Central memory CD8-positive, alpha-beta T cell (primary cell): ENCODE data around the gene MS4A10.

Experiments used
- ATAC-seq: fragments of 150-1000 bp; cut with Tn5 transposase; replicated peaks from 2 replicates; pipeline ENCODE4 v1.10.0; 2022; ENCODE audit warnings: mild to moderate bottlenecking, moderate FRiP score, moderate number of reproducible peaks; ENCODE audit not compliant: poor library complexity, severe bottlenecking; ENCODE audit errors: extremely low read depth
- DNase-seq, 2 donors: peaks; one replicate each; pipeline ENCODE4 v3.0.0; 2021; ENCODE audit warnings: low spot score in 2 of 2
- H3K27ac Mint-ChIP-seq: one replicate; pipeline ENCODE4 v1.8.0; 2022; ENCODE audit warnings: low read depth, mild to moderate bottlenecking, moderate library complexity, mixed read lengths
- H3K27me3 Mint-ChIP-seq: one replicate; pipeline ENCODE4 v1.8.0; 2022; ENCODE audit warnings: mixed read lengths
- H3K36me3 Mint-ChIP-seq: one replicate; pipeline ENCODE4 v1.8.0; 2022; ENCODE audit warnings: mild to moderate bottlenecking, moderate library complexity, mixed read lengths; ENCODE audit not compliant: insufficient read depth
- H3K4me1 Mint-ChIP-seq: one replicate; pipeline ENCODE4 v1.8.0; 2022; ENCODE audit warnings: mixed read lengths
- H3K4me3 Mint-ChIP-seq: one replicate; pipeline ENCODE4 v1.8.0; 2022; ENCODE audit warnings: mild to moderate bottlenecking, moderate library complexity, mixed read lengths
- H3K9me3 Mint-ChIP-seq: one replicate; pipeline ENCODE4 v1.8.0; 2022; ENCODE audit warnings: mixed read lengths

Gene MS4A10

DNA sequence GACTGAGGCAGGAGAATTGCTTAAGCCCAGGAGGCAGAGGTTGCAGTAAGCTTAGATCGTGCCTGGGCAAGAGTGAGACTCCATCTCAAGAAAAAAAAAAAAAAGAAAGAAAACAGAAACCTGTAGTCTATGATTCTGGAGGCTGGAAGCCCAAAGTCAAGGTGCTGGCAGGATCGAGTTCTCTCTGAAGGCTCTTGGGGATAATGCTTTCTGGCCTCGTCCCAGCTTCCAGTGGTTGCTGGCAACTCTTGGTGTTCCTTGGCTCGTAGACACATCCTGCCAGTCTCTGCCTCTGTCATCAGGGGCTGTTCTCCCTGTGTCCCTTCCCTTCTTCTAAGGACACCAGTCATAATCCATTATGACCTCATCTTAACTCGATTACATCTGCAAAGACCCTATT is 40.0 kb downstream of the MS4A10 start:
- no peaks in the 10 kb centered on the region for H3K4me1 Mint-ChIP-seq
- H3K27me3 Mint-ChIP-seq = no peaks in the 10 kb centered on the region
- H3K36me3 Mint-ChIP-seq = peaks cover 5% of the 10 kb centered on the region
- H3K4me3 Mint-ChIP-seq = no peak overlapping the region
- H3K27ac Mint-ChIP-seq = no peak overlapping the region
- ATAC-seq (no peak), DNase-seq (no peak)
- H3K9me3 Mint-ChIP-seq = no peaks in the 10 kb centered on the region

DNA sequence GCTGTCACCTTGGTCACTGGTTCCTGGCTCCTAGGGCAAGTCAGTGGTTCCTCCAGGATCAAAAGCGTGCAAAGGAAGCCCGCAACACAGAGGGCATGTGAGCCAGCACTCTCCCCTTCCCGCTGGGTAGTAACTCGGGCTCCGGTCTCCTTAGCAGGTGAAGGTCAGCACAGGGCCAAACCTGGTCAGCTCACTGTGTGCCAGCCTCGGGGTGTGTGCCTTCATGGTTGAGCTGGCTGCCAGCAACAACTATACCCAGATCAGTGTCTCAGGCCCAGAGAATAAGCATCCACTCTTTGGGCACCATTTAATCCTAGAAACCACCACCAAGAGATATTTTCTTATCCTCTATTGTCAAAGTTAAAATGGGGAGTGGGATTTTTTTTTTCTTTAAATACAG is 40.7 kb downstream of the MS4A10 start:
- no peak for DNase-seq
- Mint-ChIP-seq H3K27me3 (no peaks in the 10 kb centered on the region), H3K4me1 (no peaks in the 10 kb centered on the region), H3K36me3 (peaks cover 7% of the 10 kb centered on the region), H3K4me3 (no peak overlapping the region), H3K9me3 (no peaks in the 10 kb centered on the region), H3K27ac (no peak overlapping the region)
- no peak for ATAC-seq

DNA sequence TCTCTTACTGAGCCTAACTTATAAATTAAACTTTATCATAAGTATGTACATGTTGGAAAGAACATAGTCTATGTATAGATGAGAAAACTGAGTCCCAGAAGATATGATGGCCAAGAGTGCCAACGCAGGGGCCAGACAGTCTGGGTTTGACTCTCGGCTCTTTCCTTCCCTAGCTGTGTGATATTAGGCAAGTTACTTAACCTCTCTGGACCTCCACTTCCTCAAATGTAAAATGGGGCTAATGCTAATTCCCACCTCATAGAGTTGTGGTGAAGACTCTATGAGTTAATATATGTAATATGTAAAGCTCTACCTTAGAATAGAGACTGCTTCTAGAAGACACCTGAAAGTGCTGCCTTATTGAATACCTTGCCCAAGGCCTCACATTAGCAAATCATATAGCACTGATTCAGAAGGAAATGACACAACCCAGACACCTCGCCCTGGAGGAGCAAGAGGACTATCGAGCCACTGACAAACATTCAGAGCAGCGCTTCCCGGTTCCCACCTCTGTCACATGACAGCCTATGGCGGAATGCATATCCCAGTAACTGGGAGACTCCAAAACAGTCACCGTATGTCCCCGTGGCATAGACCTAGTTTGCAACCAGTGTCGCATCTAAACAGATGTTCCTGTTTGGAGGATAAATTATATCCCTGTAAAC is 45.5 kb downstream of the MS4A10 start:
- DNase-seq (no peak), ATAC-seq (no peak)
- H3K36me3 Mint-ChIP-seq = peaks cover 9% of the 10 kb centered on the region
- no peak overlapping the region for H3K4me3 Mint-ChIP-seq
- no peak overlapping the region for H3K27ac Mint-ChIP-seq
- H3K27me3 Mint-ChIP-seq = peaks cover 10% of the 10 kb centered on the region
- no peaks in the 10 kb centered on the region for H3K9me3 Mint-ChIP-seq
- H3K4me1 Mint-ChIP-seq = no peaks in the 10 kb centered on the region

DNA sequence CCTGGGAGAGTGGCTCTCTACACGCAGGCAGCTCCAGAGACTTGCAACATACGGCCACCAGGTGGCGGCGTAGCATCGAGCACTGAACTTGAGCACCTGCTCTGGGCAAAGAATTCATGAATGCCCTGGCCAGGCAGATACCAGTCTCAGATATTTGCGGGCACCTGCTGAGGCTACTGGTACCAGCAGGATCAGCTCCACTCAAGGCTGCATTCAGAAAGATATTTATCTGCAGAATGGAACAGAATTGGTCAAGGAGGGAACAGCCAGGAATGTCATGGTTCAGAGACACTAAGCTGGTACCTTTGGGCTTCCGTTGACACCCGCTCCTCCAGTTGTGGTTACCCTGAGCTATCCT is 46.0 kb downstream of the MS4A10 start:
- H3K4me3 Mint-ChIP-seq = no peak overlapping the region

DNA sequence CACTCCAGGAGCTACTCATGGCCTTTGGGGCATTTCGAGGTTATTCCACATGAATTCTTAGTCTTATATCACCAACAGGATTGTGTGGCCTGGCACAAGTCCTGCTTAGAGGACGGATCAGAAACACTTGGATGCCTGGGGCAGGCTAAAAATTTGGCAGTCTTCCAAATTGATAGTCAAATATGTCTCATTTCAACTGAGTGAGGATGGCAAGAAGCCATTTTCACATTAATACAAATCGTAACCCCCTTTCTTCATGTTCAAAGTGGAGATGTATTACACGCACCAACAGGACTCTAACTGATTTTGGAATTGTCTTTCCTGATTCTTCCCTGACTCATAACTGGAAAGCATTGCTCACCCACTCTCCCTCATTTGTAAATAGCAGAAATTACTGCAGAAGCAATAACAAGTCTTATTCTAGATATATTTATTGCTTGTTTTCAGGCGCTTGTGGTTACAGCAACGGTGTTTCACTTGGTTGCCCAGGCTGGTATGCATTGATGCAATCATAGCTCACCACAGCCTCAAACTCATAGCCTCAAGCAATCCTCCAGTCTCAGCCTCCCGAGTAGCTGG is 46.5 kb downstream of the MS4A10 start:
- Mint-ChIP-seq H3K27me3 (peaks cover 10% of the 10 kb centered on the region), H3K9me3 (no peaks in the 10 kb centered on the region), H3K36me3 (peaks cover 9% of the 10 kb centered on the region)

More for the DNA sequence above, 46.0 kb downstream of the MS4A10 start:
- Mint-ChIP-seq H3K4me1 (no peaks in the 10 kb centered on the region), H3K36me3 (peaks cover 9% of the 10 kb centered on the region), H3K9me3 (no peaks in the 10 kb centered on the region), H3K27ac (no peak overlapping the region), H3K27me3 (peaks cover 10% of the 10 kb centered on the region)
- DNase-seq = peak; percentile 64 to 73
- ATAC-seq = peak; percentile 70

DNA sequence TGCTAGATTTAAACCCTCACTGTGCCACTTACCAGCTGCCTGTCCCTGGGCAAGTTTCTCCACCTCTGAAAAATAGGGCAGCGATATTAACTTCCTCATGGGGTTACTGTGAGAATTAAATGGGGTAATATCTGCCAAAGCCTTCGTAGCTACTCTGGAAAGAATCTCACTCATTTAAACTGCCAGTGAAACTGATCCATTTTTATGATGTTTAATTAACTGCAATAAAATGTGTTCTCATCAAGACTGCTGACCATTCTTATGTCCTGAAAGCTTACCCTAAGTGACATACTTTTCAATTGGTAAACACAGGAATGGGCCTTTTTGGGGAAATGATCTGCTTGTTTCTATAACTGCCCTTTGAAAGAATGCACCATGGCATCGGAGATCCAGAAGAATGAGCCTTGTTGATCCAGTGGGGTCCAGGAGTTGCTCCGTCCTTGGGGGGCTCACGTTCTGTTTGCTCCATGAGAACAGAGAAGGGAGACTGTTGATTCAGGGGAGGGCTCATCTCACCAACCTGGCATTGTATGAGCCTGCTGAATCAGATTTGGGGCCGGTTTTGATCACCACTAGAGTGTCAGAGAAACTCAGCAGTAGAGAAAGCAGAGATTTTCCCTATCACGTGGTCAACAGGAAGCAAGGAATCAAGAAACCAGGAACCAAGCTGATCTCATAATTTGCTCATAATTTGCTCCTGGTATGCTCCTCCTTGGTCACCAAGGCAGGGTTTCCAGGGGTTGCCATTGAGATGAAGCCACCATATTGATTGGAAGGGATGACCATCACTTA is 49.8 kb downstream of the MS4A10 start:
- H3K4me3 Mint-ChIP-seq = no peak overlapping the region
- H3K9me3 Mint-ChIP-seq = no peaks in the 10 kb centered on the region
- DNase-seq (no peak), ATAC-seq (no peak)
- peaks cover 5% of the 10 kb centered on the region for H3K4me1 Mint-ChIP-seq
- peaks cover 4% of the 10 kb centered on the region for H3K36me3 Mint-ChIP-seq
- no peak overlapping the region for H3K27ac Mint-ChIP-seq
- H3K27me3 Mint-ChIP-seq = peaks cover 10% of the 10 kb centered on the region

More for the DNA sequence above, 46.5 kb downstream of the MS4A10 start:
- no peak overlapping the region for H3K27ac Mint-ChIP-seq
- no peak for ATAC-seq
- H3K4me1 Mint-ChIP-seq = no peaks in the 10 kb centered on the region
- no peak for DNase-seq
- H3K4me3 Mint-ChIP-seq = no peak overlapping the region

DNA sequence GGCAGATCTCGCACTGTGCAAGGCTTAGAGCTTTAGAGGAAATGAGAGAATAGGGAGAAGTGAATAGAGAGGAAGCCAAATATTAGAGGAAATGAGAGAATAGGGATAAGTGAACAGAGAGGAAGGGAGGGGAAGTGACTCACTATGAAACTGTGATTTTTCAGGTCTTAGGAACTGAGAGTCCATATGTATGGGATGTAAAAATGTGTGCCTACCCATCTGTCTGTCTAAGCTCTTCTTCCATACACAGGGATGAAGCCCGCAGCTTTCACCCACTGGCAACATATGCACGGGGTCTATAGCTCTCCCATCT is 50.4 kb downstream of the MS4A10 start:
- H3K4me1 Mint-ChIP-seq = peaks cover 5% of the 10 kb centered on the region
- DNase-seq (no peak), ATAC-seq (no peak)
- H3K4me3 Mint-ChIP-seq = no peak overlapping the region
- H3K36me3 Mint-ChIP-seq = peaks cover 4% of the 10 kb centered on the region
- H3K27me3 Mint-ChIP-seq = peaks cover 10% of the 10 kb centered on the region
- H3K9me3 Mint-ChIP-seq = no peaks in the 10 kb centered on the region
- H3K27ac Mint-ChIP-seq = no peak overlapping the region

DNA sequence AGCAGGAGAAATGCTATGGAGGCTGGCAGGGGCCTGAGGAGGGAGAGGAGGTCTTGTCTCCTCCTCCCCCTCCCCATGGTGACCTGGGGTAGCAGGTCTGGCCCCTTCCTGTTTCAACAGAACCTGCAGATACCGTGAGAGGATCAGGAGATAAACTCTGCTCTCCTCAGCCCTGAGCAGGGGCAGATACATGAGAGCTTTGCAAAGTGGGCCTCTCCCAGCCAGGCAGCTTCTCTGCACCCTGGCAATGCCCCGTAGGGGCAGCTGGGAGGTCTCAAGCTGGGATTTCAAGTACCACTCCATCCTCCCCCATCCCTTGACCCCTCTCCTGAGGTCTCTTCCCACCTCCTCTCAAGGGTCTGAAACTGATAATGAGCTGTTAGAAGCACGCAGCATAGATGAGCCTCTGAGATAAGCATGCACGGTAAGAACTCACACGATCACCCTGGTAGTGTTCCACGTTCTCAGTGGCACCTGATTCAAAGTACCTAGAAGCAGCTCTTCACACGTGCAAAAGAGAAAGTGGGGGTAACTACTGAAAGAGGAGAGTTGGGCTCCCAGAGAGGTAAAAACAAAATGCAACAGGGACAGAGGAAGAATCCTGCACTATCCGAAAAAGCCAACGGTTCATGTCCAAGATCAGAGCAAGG is 51.9 kb downstream of the MS4A10 start:
- ATAC-seq (no peak), DNase-seq (no peak)
- H3K9me3 Mint-ChIP-seq = no peaks in the 10 kb centered on the region
- peaks cover 10% of the 10 kb centered on the region for H3K27me3 Mint-ChIP-seq
- H3K27ac Mint-ChIP-seq = no peak overlapping the region
- H3K36me3 Mint-ChIP-seq = peaks cover 11% of the 10 kb centered on the region
- peaks cover 17% of the 10 kb centered on the region for H3K4me1 Mint-ChIP-seq
- H3K4me3 Mint-ChIP-seq = no peak overlapping the region

DNA sequence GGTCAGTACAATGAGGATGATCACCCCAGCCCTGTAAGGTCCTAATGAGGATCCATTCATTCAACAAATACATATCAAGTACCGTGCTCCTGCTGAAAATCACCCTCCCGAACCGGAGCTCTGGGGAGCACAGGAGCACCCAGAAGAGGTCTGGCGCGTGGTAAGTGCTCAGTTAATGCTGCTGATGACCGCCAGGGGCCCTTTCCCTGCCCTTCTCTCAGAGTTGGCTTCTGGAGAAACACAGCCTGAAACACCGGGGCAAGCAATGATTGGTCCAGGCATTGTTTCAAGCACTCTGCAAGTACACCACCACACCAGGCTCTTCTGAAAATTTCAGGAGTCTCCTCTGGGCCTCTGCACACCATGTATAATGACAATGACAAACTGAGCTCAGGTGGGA is 53.0 kb downstream of the MS4A10 start:
- Mint-ChIP-seq H3K36me3 (peaks cover 17% of the 10 kb centered on the region), H3K9me3 (no peaks in the 10 kb centered on the region), H3K4me1 (peaks cover 28% of the 10 kb centered on the region), H3K27me3 (no peaks in the 10 kb centered on the region), H3K27ac (no peak overlapping the region), H3K4me3 (no peak overlapping the region)
- ATAC-seq (no peak), DNase-seq (no peak)

DNA sequence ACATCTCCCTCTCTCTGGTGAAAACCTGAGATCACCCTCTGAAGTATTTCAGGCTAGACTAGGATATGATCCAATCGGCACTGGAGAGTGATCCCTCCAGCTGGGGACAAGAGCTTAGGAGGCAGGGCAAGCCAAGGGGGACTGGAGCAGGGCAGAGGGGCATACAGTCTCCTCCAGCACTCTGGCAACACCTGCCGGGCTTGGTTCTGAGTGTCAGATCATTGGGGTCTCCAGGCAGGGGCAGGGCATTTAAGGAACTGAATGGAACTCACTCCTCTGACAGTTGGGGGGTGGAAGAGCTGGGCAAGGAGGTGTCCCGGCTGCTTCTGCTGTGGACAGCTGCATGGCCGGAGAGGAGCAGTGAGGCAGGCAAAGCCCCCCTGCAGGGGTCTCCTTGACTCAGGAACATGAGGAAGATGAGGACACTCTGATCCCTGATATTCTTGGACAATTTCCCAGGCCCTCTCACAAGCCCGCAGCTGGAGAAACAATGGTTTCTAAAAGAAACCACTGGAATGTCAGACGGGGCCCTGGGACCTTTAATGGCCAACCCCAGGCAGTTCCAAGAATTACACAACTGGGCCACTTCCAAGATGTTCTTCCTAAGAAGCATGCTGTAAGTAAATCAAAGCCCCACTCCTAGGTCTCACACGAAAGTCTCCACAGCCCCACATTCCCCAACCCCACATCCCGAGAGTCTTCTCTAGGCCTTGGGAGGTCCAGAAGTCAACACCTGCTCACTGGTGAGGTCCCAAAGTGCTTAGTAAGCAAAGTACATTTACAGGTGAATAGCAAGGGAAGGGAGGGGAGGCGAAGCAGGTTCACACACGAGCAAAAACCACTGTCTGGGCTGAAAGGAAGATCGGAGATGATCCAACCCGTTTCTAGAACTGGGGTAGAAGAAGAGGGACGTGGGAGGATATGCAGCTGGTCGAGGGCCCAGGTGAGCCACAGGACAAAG is 55.6 kb downstream of the MS4A10 start:
- no peak for ATAC-seq
- Mint-ChIP-seq H3K27ac (peak overlapping the region; percentile 83), H3K27me3 (no peaks in the 10 kb centered on the region), H3K4me3 (peak overlapping the region; percentile 79), H3K36me3 (peaks cover 29% of the 10 kb centered on the region), H3K4me1 (peaks cover 53% of the 10 kb centered on the region), H3K9me3 (no peaks in the 10 kb centered on the region)
- DNase-seq = no peak

DNA sequence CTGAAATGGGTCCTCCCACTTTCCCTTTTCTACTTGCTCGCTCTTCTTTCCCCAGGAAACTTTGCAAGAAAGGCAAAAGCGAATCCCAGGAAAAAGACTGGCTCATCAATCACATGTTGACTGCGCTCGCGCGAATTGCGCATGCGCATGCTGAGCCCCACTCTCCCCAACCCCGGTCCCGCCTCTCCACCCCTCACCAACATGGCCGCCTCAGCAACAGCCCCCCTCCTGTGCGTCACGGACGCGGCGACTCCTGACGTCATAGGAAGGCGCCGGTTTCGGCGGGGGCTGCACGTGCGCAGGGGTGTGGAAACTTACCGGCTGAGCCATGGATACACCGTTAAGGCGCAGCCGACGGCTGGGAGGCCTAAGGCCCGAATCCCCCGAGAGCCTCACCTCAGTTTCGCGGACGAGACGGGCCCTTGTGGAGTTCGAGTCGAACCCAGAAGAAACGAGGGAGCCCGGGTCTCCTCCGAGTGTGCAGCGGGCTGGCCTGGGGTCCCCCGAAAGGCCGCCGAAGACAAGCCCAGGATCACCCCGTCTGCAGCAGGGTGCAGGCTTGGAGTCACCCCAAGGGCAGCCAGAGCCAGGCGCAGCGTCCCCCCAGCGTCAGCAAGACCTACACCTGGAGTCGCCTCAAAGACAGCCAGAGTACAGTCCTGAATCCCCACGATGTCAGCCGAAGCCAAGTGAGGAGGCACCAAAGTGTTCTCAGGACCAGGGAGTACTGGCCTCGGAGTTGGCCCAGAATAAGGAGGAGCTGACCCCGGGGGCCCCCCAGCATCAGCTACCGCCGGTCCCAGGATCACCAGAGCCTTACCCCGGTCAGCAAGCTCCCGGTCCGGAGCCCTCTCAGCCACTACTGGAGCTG is 56.9 kb downstream of the MS4A10 start, which contains the start of gene CCDC86:
TSS of gene CCDC86 (plus strand) at position 317 of the 871 bp plus-strand sequence. CDS start at position 329, 12 bp downstream.
- DNase-seq (peak; percentile 99), ATAC-seq (peak; percentile 92)
- H3K4me1 Mint-ChIP-seq = peaks cover 52% of the 10 kb centered on the region
- no peaks in the 10 kb centered on the region for H3K9me3 Mint-ChIP-seq
- H3K27ac Mint-ChIP-seq = peak within 1 kb of the TSS; percentile 83
- H3K36me3 Mint-ChIP-seq = peaks cover 29% of the 10 kb centered on the region
- H3K27me3 Mint-ChIP-seq = no peaks in the 10 kb centered on the region
- peak within 1 kb of the TSS; percentile 79 for H3K4me3 Mint-ChIP-seq
